Measurements from ENCODE around the gene AUTS2.
"Not testable (repeated sequence)": the region's sequence is repeated elsewhere in the genome, so short reads cannot be mapped to it uniquely, and the experiment has no call there.

The AUTS2 gene

DNA sequence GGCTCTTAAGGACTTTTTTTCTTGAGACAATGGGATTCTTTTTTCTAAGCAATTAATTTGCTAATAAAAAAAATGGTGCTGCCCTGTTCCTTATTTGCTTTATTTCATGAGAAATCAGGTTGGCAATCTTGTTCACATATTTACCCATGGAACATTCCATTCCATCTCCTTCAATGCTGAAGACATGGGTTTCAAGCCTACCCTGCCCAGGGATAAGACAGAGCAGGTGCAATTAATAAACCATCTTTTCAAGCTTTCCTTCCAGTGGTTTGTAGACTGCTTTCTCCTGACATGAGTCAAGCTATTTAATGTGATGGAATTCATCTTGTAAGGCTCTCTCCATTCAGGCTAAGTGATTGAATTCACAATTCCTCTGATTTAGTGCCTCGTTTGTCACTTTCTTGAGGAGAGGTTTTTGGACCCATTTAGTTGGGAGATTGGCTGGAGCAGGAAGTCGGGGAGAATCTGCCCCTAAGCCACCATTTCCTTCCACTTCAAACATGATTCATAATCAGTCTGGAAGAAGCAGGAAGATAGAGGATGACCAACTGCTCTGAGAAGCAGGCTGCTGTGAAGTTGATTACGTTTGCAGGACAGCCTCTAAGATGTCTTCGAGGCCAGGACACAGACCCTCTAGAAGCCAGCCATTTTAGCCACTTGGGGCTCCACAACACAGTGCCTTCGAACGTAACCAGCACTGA lies 981.3 kb downstream of the AUTS2 start:
- no peak for DNase-seq

DNA sequence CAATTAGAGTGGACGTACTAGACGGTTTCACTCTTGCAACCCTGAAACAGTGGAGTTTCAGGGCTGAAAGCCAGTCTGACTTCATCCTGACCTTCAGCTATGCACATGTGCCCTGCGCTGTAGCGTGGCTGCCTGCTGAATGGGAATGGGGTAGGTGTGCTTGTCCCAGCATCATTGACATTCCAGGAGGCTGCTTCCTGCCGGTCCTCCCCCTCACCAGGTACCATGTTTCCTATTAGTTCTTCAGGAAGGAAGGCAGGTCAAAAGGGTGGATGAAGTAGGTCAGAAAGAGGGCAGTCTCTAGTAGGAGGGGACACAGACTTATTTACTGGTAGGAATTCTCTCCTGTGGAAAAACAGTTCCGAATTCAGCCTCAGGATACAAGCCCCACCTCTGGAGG lies 981.9 kb downstream of the AUTS2 start:
- no peak for DNase-seq

DNA sequence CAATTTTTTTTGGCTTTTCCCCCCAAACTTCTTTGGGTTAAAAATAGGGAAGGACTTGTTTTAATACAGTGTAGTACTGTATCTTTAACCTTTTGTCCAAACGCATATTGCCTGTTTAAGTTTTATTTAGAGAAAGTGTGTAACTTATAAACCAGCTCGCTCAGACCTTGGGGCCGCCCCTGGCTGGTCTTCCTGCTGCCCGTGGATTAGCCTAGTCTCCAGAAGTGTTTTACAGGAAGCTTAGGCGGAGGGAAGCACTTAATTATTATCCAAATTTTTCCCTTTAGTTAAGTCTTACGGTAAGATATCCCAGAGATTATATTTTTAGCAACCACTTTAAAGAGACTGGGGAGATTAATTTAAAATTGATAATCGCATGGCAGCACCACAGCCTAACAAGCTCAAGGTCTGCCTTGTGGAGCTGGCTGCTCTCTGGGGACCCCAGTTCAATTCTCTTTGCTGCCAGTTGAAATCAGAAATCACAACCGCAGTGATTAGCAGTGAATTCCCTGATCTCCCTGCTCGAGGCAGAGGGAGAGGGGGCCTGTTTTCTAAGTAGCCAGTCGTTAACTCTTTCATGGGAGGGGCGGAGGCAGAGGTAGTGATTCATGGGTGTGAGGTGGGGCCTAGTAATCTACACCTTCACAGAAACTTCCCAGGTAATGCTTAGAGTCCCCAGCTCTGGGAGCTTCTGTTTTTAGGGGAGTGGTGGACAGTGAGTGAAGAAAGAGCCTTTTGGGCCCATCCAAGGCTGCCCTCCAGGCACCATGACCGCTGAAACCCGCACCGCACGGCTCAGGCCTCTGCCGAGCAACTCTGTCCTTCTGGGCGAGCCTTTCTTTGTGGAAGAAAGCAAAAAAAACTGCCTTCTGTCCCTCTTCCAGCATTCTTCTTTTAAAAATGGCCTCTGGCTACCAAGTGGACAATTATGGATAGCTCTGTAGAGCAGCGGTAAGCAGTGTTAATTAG lies 984.9 kb downstream of the AUTS2 start:
- no peak for DNase-seq

DNA sequence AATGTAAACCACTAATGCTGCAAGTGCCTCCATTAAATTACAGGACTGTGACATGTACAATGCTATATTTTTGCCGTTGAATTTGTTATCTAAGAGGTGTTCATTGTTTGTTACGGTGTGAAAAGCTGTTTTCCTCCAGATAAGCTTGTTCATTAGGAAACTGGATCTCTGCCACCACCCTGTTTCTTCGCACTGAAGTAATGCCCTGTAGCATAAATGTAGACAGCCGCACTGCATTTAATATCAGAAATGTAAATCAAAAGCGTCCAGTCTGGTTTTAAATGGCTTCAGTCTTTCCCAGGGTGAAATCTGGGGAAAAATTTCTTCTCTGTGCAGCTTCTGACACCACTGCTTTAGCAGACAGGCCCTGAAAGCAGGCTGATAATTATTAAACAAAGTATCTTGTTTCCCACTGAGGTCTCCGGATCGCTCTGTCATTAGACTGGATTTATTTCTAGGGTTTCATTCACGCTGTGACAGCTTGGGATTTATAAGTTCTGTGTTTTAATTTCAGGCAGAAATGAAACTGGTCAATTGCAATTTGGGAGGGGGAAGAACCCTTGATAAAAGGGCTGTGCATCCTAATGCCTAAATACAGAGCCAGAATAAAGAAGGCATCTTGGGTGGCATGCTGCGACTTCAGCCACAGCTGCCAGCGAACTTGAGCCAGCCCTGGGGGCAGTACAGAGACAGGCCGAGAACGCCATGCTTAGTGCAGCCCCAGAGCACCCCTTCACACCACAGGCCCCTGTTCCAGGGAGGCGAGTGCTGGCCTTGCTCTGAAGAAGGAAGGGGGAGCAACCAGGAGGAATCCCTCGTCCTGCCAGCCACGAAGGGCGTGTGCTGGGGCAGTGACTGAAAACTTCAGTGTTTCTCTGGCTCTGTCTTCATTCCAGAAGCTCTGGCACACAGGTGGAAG lies 985.9 kb downstream of the AUTS2 start:
- no peak for DNase-seq

- DNase-seq = no peak
Observed at GRCh38 chr7:70585071-70585470, 986.8 kb downstream of the AUTS2 start.

DNA sequence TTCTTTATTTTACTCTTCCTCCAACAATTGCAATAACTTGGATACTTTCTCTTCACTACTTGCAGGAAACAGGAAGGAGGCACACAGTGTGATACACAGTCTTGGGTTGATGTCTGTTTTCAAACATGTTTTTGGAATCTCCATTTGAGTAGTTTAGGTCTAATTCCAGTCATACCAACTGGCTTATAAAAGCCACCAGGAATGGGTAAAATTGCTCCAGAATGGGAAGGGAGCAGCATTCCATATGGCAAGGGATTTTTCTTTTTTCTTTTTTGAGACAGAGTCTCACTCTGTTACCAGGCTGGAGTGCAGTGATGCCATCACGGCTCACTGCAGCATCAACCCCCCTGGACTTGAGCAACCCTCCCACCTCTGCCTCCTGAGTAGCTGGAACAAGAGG lies 988.5 kb downstream of the AUTS2 start:
- no peak for DNase-seq

DNA sequence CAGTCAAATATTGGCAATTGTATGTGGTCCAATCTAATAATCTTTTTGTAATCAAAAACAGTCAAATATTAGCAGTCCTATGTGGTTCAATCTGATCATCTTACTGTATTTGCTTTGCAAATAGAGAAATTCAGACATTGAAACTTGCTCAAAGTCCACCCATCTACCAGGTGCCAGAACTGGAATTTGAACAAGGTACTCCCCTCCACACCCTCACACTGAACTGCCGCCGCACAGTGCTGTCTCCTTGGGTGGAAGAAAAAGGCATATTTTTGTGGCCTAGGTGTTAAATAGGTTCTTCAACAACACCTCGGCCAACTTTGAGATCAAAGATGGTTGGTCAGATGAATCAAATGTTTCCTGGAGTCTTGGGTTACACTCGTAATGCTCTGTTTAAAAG lies 989.5 kb downstream of the AUTS2 start:
- no peak for DNase-seq

DNA sequence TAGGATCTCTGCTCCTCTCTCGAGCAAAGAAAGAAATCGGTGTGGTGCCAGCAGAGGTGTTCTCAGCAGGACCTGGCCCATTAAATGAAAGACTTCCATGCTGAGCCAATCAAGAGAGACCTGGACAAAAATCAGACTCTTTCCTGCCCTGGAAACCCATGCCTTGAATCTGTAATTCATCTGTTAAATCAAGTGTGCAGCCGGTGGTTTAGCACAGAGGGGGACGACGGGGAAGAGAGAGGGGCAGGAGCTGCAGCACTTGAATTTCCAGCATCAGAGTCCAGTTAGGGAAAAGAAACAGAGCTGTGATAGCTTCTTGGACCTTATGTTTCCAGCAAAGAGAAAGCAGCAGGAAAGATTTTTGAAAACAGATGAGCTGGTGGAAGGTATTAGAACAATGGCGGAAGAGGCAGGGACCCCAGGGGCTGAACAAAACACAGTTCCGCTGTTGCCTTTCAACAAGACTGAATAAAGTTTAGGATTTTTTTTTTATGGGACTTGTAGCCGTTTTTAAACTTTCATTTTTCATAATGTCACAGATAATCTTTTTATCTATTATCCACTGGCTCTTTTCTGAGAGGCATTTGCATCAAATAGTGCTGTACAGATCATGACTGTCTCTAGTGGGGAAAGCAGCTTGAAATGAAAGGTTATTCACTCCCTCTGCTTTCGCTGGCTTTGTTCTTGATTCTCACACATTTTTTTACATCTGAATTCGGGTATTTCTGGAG lies 990.1 kb downstream of the AUTS2 start:
- no peak for DNase-seq

GRCh38 chr7:70589010-70589409 lies 990.7 kb downstream of the AUTS2 start:
- no peak for DNase-seq

DNA sequence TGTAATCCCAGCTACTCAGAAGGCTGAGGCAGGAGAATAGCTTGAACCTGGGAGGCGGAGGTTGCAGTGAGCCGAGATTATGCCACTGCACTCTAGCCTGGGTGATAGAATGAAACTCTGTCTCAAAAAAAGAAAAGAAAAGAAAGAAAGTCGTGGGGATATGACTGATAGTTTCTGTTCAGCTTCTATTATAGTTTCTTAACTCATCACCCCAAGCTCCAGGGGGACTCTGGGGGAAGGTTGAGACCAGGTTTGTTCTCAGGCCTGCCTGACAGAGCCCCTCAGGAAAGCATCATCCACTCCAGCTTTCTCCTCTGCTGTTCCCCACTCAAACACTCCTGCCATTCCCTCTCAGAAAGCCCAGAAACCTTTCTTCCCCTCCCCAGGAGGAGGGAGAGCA lies 991.3 kb downstream of the AUTS2 start:
- DNase-seq = no peak

DNA sequence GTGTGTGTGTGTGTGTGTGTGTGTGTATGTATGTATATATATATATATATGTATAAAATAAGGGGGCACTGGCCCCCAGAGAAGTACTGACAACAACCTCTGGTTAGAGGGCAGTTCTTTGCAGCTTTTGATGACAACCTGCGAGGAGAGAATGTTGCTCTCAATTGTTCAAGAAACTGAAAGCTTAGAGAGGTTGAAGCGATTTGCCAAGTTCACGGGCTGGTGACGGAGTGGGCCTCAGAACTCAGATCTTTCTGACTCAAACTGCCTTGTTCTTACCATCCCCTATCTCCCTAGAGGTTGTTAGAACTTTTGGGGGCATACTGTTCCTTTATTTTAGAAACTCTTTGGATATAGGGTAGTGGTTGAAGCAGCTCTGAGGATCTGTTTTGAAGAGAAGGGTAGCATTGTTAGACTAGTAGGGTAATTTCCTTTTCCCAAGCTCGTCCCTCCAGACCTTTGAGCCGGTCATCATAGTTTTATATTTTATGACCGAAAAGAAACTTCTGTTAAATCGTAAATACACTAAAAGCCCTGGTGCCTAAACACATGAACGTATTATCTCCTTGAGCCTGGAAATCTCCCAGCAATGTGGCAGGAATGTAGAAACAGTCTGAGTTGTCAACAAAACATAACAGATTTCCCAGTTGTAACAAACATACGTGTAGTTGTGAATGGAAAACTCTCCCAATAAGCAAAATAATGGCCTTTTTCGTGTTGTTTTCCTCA lies 992.0 kb downstream of the AUTS2 start:
- no peak for DNase-seq

DNA sequence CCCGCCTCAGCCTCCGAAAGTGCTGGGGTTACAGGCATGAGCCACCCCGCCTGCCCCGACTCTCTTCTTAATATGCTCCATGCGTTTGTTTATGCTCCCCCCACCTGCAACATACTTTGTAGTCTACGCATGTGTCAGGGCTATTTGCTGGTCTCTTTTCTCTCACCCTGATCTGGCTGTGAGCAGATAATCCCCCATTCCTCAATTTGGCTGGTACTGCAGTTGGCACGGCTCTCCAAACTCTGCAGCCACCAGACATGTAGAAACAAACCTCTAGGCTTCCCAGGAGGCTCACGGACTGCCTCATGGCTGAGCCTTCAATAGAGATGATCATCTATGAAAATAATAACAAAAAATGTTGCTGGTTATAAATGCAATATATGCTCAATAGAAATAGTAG lies 993.4 kb downstream of the AUTS2 start:
- DNase-seq = no peak

DNA sequence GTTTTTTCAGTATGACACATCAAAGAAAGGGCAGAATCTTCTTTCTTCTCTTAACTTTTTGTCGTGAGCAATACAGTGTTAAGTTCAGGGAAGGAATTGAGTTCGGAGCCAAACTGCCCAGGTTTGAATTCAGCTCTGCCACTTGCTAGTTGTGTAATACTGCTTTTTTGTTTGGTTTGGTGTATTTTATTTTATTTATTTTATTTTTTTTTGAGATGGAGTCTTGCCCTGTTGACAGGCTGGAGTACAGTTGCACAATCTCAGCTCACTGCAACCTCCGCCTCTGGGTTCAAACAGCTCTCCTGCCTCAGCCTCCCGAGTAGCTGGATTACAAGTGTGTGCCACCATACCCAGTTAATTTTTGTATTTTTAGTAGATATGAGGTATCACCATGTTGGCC lies 993.9 kb downstream of the AUTS2 start:
- no peak for DNase-seq

DNA sequence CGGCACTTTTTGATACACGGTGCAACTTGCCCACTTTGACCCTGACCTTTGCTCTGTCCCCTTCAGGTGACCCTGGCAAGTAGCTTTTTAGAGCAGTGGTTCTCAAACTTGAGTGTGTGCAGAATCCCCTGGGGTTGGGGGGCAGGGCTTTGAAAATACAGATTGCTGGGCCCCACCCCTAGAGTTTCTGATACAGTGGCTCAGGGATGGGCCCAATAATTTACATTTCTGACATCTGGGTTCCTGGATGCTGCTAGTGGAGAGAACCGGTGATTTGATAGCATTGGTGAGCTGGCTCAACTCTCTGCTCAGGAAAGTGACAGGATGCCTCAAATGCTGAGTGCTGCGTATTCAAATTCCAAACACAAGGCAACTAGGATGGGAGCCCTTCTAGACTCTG lies 995.9 kb downstream of the AUTS2 start:
- DNase-seq = no peak

GRCh38 chr7:70594885-70595284 lies 996.6 kb downstream of the AUTS2 start:
- not testable (repeated sequence) for DNase-seq

- no peak for DNase-seq
Observed at GRCh38 chr7:70595370-70595754, 997.1 kb downstream of the AUTS2 start.

DNA sequence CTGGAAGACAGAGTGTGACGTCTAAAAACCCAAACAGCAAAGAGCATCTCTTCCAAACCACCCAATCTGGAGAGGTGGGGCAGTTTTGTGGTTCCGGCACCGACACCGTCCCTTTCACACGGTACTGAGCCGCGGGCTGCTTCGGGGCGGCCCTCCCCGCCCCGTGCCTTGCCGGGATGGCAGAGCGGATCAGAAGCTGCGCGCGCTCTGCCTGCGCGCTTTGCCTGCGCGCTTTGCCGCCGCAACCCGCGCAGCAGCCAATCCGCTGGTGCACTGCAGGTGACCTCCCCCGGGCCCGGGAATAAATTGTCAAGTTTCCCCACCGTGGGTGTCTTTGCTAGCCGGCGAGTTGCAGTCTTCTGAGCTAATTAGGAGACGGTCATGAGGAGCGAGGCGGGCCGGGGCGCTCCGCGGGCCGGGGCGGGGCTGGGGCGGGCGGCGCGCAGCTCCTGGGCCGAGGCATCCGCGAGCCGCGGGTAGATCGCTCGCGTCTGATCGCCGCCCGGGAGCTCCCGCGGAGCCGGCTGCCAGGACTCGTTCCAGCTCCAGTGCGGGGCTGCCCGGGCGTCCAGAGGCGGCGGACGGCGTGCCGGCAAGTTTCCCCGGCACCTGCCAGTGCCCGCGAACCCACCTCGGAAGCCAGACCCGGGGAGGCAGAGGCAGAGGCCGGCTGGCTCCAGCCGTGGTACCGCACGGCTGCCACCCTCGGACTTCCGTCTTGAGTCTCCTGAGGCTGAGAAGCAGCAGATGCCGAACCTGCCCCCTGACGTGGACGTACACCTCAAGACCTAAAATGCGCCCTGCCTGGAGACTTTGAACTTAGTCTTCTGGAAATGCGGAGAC lies 997.7 kb downstream of the AUTS2 start:
- no peak for DNase-seq

DNA sequence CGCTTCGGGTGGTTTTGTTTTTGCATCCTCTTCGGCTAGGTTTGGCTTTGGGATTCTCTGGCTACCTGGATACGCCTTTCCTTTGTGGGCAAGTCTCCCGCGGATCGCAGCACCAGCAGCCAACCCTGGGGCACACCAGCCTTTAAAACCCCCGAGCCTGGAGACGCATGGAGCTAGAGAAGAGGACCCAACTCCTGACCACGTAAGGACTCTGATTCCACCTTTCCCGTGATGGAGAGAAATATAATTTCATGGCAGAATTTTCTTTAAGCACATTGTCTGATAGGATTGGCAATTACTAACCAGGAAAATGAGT lies 998.3 kb downstream of the AUTS2 start:
- no peak for DNase-seq

- no peak for DNase-seq
Observed at GRCh38 chr7:70597066-70597465, 998.8 kb downstream of the AUTS2 start.

GRCh38 chr7:70598976-70599375 lies 1000.7 kb downstream of the AUTS2 start:
- DNase-seq = no peak

Data from NK-92 treated with Interleukin-12 subunit alpha and Interleukin-12 subunit beta, amount 100 ng/mL, for 24 hours (cell line).